Measurements from ENCODE around the gene CIB2.

The CIB2 gene

GRCh38 chr15:78064544-78064943 is 66.7 kb downstream of the CIB2 start:
- no peak for DNase-seq

GRCh38 chr15:78063970-78064385 is 67.3 kb downstream of the CIB2 start:
- no peak for DNase-seq

- no peak for DNase-seq
Observed at GRCh38 chr15:78063217-78063616, 68.0 kb downstream of the CIB2 start.

GRCh38 chr15:78061963-78062427 is 69.2 kb downstream of the CIB2 start:
- no peak for DNase-seq

GRCh38 chr15:78060232-78060631 is 71.0 kb downstream of the CIB2 start:
- DNase-seq, result no peak

- DNase-seq, result no peak
Observed at GRCh38 chr15:78059110-78059839, 72.0 kb downstream of the CIB2 start.

- DNase-seq, result no peak
Observed at GRCh38 chr15:78058401-78058935, 72.8 kb downstream of the CIB2 start.

- no peak for DNase-seq
Observed at GRCh38 chr15:78057803-78058202, 73.4 kb downstream of the CIB2 start.

- DNase-seq, result no peak
Observed at GRCh38 chr15:78056714-78057269, 74.5 kb downstream of the CIB2 start.

- no peak for DNase-seq
Observed at GRCh38 chr15:78055919-78056713, 75.1 kb downstream of the CIB2 start.

- DNase-seq, result no peak
Observed at GRCh38 chr15:78054966-78055365, 76.3 kb downstream of the CIB2 start.

Data from cortex of kidney (tissue), 1 donor.